Right kidney (tissue), 1 donor: ENCODE data around the gene RIN1.

Experiments used
- DNase-seq: peaks from one replicate; pipeline ENCODE4 v3.0.0-alpha.2; 2016

Gene RIN1

DNA sequence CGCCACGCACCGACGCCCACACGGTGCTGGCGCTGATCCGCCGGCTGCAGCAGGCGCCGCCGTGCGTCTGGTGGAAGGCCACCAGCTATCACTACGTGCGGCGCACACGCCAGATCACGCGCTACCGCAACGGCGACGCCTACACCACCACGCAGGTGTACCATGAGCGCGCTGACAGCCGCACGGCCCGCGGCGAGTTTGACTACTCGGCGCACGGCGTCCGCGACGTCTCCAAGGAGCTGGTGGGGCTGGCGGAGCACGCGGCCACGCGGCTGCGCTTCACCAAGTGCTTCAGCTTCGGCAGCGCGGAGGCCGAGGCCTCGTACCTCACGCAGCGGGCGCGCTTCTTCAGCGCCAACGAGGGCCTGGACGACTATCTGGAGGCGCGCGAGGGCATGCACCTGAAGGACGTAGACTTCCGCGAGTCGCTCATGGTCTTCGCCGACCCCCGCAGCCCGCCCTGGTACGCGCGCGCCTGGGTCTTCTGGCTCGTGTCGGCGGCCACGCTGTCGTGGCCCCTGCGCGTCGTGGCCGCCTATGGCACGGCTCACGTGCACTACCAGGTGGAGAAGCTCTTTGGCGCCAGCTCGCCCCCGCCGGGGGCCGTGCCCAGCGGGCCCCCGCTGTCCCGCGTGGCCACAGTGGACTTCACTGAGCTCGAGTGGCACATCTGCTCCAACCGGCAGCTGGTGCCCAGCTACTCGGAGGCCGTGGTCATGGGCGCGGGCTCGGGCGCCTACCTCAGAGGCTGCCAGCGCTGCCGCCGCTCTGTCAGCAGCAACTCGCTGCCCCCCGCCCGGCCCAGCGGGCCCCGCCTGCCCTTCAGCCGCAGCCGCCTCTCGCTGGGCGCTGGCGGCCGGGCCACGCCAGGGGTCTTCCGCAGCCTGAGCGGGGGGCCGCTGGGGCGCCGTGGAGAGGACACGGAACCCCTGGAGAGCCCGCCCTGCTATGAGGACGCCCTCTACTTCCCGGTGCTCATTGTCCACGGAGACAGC is 41.3 kb downstream of the RIN1 start:
- no peak for DNase-seq

DNA sequence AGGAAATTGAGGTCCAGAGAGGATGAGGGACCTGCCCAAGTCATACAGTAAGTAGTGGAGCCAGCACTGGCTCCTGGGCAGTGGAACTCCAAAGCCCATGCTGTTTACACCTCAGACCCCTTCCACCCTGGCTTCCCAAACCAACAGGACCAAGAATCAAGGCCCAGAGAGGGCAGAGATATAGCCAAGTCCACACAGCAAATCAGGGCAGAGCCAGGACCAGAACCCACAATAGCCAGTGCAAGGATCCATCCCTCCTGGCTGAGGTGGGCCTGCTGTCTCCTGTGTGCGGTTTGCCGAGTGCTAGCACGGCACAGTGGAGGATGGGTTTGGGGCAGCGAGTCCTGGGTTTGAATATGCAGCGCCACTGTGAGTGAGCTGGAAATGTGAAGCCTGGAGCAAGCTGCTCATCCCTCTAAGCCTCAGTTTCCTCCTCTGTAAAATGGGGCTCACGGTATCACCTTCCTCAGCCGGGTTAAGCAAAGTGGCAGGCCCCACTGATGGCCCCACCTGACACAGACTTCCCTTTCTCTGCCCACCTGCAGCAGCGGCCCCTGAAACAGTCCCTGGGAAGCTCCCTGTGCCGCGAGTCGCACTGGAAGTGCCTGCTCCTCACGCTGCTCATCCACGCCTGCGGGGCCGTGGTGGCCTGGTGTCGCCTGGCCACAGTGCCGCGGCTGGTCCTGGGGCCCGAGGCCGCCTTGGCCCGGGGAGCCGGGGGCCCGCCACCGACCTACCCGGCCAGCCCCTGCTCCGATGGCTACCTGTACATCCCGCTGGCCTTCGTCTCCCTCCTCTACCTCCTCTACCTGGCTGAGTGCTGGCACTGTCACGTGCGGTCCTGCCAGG is 42.2 kb downstream of the RIN1 start:
- no peak for DNase-seq

DNA sequence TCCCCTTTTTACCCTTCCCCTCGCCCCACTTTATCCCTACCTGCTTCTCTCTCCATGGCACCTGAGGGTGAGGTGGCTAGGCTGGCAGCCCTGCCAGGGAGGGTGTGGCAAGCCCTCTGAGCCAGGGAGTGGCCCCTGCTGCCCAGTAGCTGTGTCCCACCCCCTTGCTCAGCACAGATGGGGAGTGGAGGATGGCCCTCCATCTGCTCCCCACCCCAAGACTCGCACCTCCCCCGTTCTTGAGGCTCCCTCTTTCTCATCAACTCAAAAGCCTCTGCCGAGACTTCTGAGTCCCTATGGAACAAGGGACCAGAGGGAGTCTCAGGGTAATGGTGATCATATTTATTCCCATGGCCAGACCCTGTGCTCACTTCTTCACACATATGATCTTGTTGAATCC is 42.9 kb downstream of the RIN1 start:
- DNase-seq: no peak

DNA sequence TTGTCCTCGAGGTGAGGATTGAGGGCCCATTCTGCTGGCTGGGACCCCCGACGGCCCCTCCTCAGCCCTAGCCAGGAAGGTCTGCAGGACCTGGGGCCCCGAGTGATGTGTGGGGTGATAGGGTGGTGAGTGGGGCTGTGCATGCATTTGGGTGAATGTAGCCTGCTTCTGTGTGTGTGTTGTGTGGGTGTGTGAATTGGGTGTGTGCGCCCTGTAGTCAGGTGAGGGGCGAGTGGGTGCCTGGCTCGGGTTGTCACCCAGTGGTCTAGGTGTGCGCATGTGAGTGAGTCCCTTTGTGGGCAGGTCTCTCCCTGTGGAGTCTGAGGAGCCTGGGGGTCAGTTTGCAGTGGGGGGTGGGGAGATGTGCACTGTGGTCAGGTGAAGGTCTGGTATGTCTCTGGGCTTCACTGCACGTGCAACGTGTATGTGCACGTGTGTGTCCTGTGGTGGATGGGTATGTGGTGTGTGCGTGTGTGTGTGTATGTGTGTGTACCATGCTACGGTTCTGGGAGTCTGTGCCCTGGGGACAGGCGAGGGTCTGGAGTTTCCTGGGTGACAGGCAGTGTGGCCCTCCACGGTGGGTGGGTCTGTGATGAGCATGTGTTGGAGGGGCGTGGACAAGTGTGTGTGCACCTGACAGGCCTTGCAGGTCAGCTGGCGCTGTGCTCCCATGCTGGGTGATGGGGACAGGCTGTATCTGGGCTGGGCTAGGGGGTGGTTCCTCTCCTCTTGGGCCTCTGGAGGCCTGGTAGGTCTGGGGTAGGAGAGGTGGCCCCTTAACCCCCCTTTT is 43.5 kb downstream of the RIN1 start:
- DNase-seq: no peak

DNA sequence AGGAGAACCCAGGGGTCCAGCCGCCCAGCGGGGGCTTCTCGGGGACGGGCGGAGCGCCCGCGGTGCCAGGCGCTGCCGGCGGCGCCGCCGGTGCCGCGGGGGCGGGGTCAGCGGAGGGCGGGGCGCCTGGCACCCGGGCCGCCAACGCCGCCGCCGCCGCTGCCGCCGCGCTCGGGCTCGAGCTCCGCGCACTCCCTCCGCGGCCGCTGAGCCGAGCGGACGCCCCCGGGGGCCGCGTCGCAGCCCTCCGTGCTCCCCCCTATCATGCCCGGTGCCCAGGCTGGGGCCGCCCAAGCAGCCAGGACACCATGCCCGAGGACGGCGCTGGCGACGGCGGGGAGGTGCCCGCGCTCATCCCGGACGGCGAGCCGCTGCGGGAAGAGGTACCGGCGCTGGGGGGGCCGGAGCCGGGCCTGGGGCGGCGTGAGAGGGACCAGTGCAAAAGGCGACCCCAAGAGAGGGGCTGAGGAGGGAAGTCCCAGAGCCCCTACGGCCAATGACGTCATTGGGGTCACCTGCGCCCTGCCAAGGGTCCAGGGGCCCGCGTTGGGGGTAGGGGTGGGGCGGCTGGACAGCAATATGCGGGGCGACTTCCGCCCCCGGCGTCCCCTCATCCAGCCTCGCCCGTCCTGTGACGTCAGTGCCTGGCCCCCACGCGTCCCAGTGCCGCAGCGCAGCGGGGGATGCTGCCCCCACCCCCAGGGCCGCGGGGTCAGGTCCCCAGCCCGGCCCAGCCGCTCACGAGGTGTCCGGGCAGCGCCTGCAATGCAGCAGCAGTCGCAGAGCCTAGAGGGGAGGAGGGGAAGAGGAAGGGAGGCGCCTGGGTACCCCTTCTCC is 44.3 kb downstream of the RIN1 start, which contains the start of gene TMEM151A:
TSS of gene TMEM151A (plus strand) at position 189 of the 837 bp plus-strand sequence. CDS start at position 309, 120 bp downstream.
- DNase-seq: no peak

DNA sequence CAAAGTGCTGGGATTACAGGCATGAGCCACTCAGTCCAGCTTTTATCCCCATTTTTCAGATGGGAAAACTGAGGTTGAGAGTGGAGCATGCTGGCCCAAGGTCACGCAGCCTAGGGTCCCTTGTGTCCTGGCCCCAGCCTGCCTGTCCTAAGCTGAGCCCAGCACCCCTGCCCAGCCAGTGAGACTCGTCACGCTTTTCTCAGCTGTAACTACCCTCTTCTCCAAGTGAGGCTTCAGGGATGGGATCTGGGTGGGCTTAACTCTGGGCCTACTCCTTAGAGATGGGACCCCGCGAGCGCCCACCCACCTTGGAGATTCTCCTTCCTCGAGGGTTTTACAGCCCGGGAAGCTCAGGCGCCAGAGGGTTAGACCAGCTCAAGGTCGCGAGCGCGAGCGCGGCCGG is 44.9 kb downstream of the RIN1 start:
- DNase-seq: no peak

DNA sequence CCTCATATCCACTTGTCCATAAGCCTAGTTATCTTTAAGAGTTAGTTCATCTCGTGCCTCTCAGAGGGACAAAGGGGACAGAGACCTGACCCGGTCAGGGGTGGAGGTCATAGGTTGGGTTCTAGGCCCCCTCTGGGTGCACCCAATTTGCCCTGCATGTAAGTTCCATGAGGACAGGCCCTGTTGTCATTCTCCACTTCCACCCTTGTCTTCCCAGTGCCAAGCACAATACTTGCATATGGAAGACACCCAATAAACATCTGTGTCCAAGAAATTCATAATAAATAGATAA is 46.0 kb downstream of the RIN1 start:
- DNase-seq: no peak

DNA sequence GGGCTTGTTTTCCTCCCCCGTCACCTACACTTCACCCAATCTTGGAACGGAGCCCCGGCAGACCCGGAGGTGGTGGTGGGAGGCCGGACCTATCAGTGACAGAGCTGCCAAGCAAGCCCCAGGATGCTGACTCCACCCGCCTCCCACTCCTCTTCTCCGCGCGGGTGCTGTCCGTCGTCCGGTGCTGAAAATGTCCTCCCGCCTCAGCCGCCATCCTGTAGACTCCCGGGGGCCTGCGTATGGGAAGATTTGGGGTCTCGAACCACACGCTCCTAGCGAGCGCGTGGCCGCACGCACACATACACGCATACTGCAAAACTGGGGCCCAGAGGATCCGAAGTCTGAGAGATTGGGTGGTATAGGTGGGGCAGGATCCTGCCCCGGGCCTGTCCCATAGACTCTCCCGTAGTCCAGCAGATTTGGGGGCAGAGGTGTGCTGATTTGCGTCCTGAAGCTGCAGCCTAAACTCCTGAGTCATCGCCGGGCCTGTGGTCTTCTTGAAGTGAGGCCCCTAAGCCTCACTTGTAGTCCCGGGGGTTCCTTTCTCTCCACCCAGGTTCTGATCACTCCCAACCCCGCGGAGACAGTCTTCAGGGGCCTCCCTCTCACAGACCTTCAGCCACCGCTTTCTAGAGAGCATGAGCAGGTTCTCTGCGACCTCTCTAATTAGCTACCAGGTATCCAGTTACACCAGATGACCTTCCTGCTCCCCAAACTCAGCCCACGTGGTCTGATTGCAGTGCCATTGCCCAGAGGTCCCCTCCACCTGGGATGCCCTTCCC is 46.5 kb downstream of the RIN1 start:
- DNase-seq: no peak

DNA sequence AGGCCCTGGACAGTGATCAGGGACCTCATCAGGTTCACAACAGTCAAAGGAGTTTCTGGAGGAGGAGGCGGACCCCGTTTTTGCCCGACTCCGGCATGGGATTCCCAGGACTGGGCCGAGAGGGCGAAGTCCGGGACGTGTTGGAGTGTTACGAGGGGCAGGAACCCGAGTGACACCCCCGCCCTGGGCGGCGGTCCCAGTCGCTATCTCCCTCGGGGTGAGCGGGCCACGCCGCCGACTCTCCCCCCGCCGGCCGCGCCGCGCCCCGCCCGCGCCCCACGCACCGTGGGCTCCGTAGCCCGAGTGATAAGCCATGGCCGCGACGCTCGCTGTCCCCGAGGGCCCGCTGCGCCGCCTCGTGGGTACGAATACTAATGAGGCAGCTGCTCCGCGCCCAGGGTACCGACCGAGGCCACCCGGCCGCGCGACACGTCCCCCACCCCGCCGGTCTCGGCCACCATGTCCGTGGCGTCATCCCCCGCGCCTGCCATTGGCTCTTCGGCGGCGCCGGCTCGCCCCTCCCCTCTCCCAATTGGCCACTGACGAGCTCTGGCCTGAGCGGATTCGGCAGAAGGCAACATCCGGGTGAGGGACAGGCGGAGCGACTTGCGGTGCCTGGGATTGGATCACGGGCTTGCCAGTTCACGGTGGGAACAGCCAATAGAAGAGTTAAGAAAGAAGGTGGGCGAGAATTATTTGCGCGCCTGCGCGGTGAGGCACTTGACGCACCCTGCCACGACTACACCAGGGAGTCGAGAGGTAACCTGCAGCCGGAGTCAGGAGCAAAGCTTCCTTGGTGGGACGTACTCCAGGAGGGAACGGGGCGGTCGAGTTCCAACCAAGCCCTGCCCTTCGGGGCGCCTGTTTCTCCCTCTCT is 47.3 kb downstream of the RIN1 start, which contains the start of gene YIF1A:
TSS of gene YIF1A (minus strand) at position 473 of the 877 bp plus-strand sequence. CDS start at position 315, 158 bp downstream.
- DNase-seq: peak; percentile 95

DNA sequence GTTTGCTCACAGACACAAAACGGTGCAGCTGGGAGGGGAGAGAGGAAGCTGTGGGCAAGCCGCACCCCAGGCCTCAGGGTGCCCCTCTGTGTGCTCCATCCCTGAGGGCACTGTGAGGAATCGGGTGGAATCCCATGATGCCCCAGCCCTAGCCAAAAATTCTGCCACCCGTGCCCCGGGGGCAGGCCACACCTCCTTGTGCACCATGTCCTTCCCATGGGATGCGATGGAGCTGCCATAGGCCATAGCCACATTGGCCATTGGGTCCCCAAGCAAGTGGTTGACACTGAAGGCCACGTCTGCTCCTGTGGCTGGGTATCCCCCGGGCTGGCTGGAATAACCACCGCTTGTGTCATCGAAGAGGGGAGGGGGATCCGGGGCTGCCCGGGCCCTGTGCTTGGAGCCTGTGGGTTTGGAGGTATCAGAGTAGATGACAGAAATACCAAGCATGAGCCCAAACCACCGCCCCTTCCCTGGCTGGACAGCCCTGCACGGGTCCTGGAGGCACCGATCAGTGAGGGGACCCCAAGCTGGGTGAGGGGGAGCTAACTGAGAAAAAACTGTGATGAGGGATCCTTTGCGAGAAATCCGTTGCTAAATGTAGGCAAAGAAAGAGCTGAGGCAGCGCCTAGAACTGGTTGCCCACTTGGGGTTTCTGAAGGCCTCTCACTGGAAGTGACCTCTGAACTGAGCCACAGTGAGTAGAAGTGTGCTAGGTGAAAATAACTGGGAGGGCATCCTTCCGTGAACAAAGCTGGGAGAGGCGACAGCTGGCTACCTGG is 48.2 kb downstream of the RIN1 start:
- no peak for DNase-seq

DNA sequence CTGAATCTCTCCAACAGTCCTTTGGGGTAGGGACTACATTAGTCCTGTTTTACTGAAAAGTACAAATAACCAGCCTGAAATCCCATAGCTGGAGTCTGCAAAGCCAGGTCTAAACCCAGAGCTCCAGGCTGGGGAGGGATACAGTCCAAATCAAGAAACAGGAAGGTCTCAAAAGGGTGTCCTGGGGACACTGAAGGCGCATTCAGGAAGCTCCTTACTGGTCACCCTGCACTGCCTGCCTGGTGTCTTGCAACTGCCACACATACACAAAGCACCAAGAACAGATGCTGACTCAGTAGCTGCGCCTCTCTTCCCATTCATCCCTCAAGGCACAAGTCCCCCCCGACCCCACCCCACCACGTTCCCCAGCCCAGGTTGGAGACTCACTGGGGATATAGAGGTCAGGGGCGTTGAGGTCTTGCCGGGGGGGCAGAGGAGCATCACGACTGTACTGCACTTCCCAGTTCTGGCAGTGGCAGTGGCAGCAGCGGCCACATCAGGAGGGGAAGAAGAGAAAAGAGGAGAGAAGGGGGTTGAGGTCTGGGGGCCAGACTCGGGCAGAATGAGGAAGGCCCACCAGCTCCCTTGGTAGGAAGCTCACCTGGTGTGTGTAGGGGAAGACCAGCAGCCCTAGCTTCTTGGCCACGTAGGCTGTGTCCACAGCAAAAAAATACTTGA is 48.9 kb downstream of the RIN1 start:
- DNase-seq: no peak

DNA sequence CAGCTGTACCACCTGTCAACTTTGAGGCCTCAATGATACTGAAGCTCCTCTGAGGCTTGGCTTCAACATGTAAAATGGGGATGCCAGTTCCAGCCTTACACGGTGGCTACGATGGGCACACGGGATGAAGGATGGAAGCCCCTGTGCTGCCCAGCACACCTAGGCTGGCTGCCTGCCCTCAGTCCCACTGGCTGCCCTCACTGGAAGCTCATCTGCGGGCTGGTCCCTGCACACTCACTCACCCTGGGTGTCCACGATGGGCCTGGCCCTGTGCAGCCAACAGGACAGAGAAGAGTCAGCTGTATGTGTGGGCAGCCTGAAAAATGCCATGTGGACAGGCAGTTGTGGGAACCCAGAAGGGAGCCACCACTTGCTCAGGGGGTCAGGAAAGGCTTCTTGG is 49.5 kb downstream of the RIN1 start:
- no peak for DNase-seq

DNA sequence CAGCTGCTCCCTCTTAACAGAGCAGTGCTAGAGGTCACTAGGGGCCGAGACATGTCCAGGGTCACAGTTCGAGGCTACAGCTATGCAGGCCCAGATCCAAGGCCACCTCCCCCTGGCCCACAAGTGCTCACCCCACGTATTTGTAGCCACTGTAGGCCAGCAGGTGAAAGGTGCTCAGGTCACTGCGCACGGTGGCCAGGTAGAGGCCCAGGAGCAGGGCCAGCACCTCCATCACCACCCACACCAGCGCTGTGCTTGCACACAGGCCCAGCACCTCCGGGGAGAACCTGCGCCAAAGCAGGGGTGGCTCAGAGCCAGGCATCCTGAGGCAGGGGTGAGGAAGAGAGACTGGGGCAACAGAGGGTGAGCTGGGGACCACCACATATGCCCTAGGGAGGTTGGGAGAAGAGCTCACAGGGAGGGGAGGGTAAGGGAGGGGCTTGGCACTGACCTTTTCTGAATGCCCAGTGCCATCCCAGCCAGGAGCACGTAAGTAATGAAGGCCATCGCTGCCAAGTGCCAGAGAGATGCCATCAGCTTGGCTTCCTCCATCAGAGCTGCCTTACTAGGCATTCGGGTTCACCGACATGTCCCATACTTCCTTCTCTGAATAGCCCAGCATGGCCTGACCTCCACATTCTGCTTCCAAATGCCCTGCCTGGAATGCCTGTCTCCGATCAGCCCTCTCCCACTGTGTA is 50.8 kb downstream of the RIN1 start:
- DNase-seq: no peak

DNA sequence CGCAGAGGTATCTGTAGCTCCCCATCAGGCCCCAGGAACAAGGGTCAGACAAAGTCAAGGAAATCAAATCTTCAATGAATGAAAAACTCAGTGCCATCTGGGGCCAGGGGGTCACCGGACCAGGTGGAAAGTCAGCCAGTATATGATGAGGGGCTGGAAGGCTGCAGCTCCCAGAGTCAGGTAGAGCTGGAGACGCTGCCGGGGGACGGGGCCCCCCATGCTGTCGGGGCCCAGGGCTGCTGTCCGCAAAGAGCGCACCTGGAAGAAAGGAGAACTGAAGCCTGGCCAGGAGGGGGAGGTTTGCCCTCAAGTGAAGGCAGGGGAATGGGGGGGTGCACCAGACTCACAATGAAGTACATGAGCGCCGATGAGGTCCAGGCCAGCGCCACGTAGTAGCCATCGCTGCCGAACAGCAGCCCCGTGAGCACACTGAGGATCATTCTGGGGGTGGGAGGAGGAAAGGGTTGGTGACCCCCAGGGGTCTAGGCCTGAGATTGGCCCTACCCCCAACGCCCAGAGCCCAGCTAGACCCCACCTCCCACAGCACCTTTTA is 51.6 kb downstream of the RIN1 start:
- no peak for DNase-seq

DNA sequence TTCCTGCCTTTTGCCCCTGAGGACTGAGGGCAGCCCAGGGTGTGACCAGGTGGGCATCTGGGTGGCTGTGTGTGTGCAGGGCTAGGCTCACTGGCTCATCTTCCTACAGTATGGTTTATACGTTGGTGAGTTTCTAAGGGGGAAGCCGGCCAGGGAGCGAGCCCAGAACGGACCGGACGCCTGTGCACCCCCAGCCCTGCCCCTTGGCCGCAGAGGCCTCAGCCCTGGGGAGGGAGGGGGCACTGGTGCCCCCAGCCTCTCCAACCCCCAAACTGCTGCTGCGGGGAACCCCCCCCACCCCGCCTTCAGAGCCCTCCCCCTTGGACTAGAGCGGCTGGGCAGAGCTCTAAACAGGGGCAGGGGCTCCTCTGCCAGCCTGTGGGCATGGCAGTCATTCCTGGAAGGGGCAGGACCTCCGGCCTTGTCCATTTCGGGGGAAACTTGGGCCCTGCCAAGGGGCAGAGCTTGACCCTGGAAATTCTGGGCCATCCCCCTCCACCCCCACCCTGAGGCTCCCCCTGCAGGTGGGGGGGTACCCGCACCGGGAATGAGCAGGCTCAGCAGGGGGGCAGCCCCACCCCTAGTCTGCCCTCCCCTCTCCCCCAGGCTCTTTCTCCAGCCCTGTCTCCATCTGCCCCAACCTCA is 52.7 kb downstream of the RIN1 start:
- no peak for DNase-seq
